Natural killer cell treated with Interleukin-12 subunit alpha and Interleukin-12 subunit beta and Interleukin-15 and Interleukin-18, amount 100 ng/mL, for 72 hours (primary cell): Measurements from ENCODE around the gene NUDCD2. TPM values are rescaled to one million over a fixed set of nuclear protein-coding genes. Genes with fewer than 3 reads are reported as not detected.
"Not testable (repeated sequence)": the region's sequence is repeated elsewhere in the genome, so short reads cannot be mapped to it uniquely, and the experiment has no call there.

Experiments
- ATAC-seq, 2 donors: fragments of 150-1000 bp; cut with Tn5 transposase in 1 of 2; sonication (Bioruptor Pico), chemical (Tn5 transposase) in 1 of 2; 2 replicates each; pipeline ENCODE4 v1.10.0; 2021
- DNase-seq: peaks from one replicate; pipeline ENCODE4 v3.0.0; 2022; ENCODE audit warnings: low spot score
- H3K27ac Mint-ChIP-seq, 2 donors: 1 replicate in 1 of 2; 2 replicates in 1 of 2; pipeline ENCODE4 v1.8.0; 2022; ENCODE audit warnings: mixed read lengths in 2 of 2, mild to moderate bottlenecking in 1 of 2, moderate library complexity in 1 of 2
- H3K27me3 Mint-ChIP-seq, 2 donors: 1 replicate in 1 of 2; 2 replicates in 1 of 2; pipeline ENCODE4 v1.8.0; 2022; ENCODE audit warnings: mixed read lengths in 2 of 2
- H3K36me3 Mint-ChIP-seq: one replicate; pipeline ENCODE4 v1.8.0; 2022; ENCODE audit warnings: mixed read lengths
- H3K4me1 Mint-ChIP-seq, 2 donors: 1 replicate in 1 of 2; 2 replicates in 1 of 2; pipeline ENCODE4 v1.8.0; 2022; ENCODE audit warnings: low read depth in 2 of 2, mixed read lengths in 2 of 2, mild to moderate bottlenecking in 1 of 2
- H3K4me3 Mint-ChIP-seq: one replicate; pipeline ENCODE4 v1.8.0; 2022; ENCODE audit warnings: mixed read lengths
- H3K9me3 Mint-ChIP-seq: 2 replicates; pipeline ENCODE4 v1.8.0; 2022; ENCODE audit warnings: mixed read lengths
- total RNA-seq, 2 donors: library from RNA; stranded (reverse); gene quantifications; one replicate each; pipeline ENCODE4 v1.2.3, GENCODE V29; 2022

Gene NUDCD2
- total RNA-seq, 2 donors from 2014 or later: 25.4 to 43.3 TPM

DNA sequence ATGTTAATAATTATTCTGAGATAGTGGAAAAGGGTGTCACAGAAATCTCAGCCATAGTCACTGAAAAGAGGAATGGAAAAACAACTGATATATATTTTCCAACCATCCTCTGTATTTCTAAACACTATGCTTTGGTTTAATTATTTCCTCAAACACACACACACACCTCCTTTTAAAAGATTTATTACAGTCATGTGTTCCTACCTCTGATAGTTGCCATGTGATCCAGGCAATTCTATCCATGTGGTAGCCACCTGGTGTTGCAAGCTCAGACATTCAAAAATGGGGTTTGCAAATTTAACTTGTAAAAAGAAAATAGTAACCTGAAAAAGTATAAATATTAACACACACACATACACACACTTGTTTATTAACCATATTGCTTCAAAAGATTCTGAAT, 62.5 kb downstream of the NUDCD2 start:
- Mint-ChIP-seq H3K27ac (no peak overlapping the region), H3K4me1 (peaks cover 0 to 3% of the 10 kb centered on the region in 2 donors), H3K27me3 (peaks cover 21 to 41% of the 10 kb centered on the region in 2 donors), H3K36me3 (no peaks in the 10 kb centered on the region), H3K9me3 (no peaks in the 10 kb centered on the region), H3K4me3 (no peak overlapping the region)
- no peak for DNase-seq
- ATAC-seq: no peak

DNA sequence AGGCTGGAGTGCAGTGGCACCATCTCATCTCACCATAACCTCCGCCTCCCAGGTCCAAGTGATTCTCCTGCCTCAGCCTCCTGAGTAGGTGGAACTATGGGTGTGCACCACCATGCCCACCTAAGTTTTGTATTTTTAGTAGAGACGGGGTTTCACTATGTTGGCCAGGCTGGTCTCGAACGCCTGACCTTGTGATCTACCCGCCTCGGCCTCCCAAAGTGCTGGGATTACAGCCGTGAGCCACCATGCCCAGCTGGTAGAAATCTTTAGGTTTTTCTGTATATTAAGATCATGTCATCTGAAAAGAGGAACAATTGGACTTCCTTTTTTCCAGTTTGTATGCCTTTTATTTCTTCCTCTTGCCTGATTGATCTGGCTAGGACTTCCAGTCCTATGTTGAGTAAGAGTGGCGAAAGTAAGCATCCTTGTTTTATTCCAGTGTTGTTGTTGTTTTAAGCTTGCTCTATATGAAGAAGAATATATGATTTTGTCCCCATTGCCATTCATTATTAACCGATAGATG, 63.0 kb downstream of the NUDCD2 start:
- not testable (repeated sequence) for H3K4me1 Mint-ChIP-seq, H3K27ac Mint-ChIP-seq, H3K36me3 Mint-ChIP-seq, H3K9me3 Mint-ChIP-seq, DNase-seq, H3K4me3 Mint-ChIP-seq, ATAC-seq
- H3K27me3 Mint-ChIP-seq: peaks cover 21 to 42% of the 10 kb centered on the region in 2 donors

Other genes starting within 250 kb of the NUDCD2 start
- gene CCNG1, start 22.5 kb downstream of the NUDCD2 start, total RNA-seq: 10 to 100 TPM; 58.4 to 98.7 TPM
- gene HMMR, start 530 bp upstream of the NUDCD2 start, total RNA-seq: 10 to 100 TPM; 31.4 to 44.3 TPM
- 10 to 100 TPM; 35.5 to 86.1 TPM for gene MAT2B, start 45.5 kb upstream of the NUDCD2 start, total RNA-seq